Mucosa of rectum (tissue), 2 donors: ENCODE measurements around the gene ITPR1.

Experiments used
- H3K27ac ChIP-seq, 2 donors: one replicate each; pipeline ENCODE4 v1.7.0; 2013; ENCODE audit warnings: inconsistent platforms in 2 of 2, low read depth in 2 of 2, low read length in 2 of 2
- H3K27me3 ChIP-seq, 2 donors: one replicate each; pipeline ENCODE4 v1.7.0; 2013; ENCODE audit warnings: low read length in 2 of 2; ENCODE audit not compliant: control insufficient read depth in 2 of 2, insufficient read depth in 2 of 2
- H3K36me3 ChIP-seq, 2 donors: one replicate each; pipeline ENCODE4 v1.7.0; 2013; ENCODE audit warnings: low read length in 2 of 2; ENCODE audit not compliant: control insufficient read depth in 2 of 2, insufficient read depth in 2 of 2
- H3K4me1 ChIP-seq, 2 donors: one replicate each; pipeline ENCODE4 v1.7.0; 2013; ENCODE audit warnings: low read length in 2 of 2, mild to moderate bottlenecking in 1 of 2; ENCODE audit not compliant: control insufficient read depth in 2 of 2, insufficient read depth in 2 of 2
- H3K4me3 ChIP-seq, 2 donors: one replicate each; pipeline ENCODE4 v1.7.0; 2013; ENCODE audit warnings: low read length in 2 of 2
- H3K9ac ChIP-seq, 2 donors: one replicate each; pipeline ENCODE4 v1.7.0; 2013; ENCODE audit warnings: low read length in 2 of 2, low read depth in 1 of 2, mild to moderate bottlenecking in 1 of 2
- H3K9me3 ChIP-seq, 2 donors: one replicate each; pipeline ENCODE4 v1.7.0; 2013; ENCODE audit warnings: low read length in 2 of 2; ENCODE audit not compliant: control insufficient read depth in 2 of 2
- donor health status: healthy.
- donor health status: Normal muscosa, but diverticular disease.

The ITPR1 gene

DNA sequence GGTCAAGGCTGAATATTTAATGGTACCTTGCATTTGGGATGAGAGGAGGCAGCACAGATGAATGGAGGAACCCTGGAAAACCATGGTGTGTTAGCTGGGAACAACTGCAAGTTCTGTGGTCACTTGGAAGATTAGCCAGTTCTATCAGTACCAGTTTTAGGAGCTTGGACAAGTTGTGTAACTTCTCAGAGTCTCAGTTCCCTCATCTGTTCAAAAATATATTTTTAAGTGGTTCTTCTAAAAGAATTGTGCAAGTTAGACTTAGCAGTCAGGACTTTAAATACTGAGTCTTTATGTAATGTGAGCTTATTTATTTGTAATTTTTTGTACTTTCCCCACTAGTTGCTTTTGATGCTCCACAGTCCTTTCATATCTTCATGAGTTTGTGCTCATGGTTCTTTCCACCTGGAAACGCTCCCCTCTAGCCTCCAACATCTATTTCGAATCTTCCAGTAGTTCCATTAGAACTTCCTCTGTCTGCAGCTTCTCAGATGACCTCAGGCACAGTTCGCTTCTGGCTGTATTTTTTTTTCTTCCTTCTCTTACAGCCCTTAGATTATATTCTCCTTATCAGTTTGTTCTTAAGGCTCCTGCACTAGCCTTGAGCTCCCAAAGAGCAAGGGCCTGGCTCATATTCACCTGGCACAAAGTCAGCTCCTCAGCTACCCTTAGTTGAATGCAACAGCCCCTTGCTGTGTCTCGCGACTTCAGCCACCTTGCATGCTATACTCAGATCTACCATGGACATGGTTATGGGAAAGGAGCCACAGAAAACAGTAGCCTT, 27.1 kb downstream of the ITPR1 start:
- Histone ChIP-seq H3K4me1 (peaks cover 0 to 5% of the 10 kb centered on the region in 2 donors), H3K4me3 (no peak overlapping the region), H3K27ac (no peak overlapping the region), H3K27me3 (no peaks in the 10 kb centered on the region), H3K9ac (no peak overlapping the region), H3K36me3 (no peaks in the 10 kb centered on the region), H3K9me3 (no peaks in the 10 kb centered on the region)

GRCh38 chr3:4522947-4523346, 29.8 kb downstream of the ITPR1 start:
- Histone ChIP-seq H3K9ac (no peak overlapping the region), H3K27ac (no peak overlapping the region), H3K4me1 (no peaks in the 10 kb centered on the region), H3K9me3 (no peaks in the 10 kb centered on the region), H3K27me3 (no peaks in the 10 kb centered on the region), H3K4me3 (no peak overlapping the region), H3K36me3 (no peaks in the 10 kb centered on the region)

GRCh38 chr3:4523710-4524698, 30.9 kb downstream of the ITPR1 start:
- no peak overlapping the region for H3K9ac ChIP-seq
- H3K4me1 ChIP-seq: no peaks in the 10 kb centered on the region
- H3K27ac ChIP-seq: no peak overlapping the region
- no peaks in the 10 kb centered on the region for H3K9me3 ChIP-seq
- H3K27me3 ChIP-seq: no peaks in the 10 kb centered on the region
- no peak overlapping the region for H3K4me3 ChIP-seq
- H3K36me3 ChIP-seq: no peaks in the 10 kb centered on the region

GRCh38 chr3:4525560-4526223, 32.5 kb downstream of the ITPR1 start:
- no peaks in the 10 kb centered on the region for H3K27me3 ChIP-seq
- H3K4me1 ChIP-seq: no peaks in the 10 kb centered on the region
- no peaks in the 10 kb centered on the region for H3K36me3 ChIP-seq
- H3K27ac ChIP-seq: no peak overlapping the region
- H3K9ac ChIP-seq: no peak overlapping the region
- no peaks in the 10 kb centered on the region for H3K9me3 ChIP-seq
- H3K4me3 ChIP-seq: no peak overlapping the region

- Histone ChIP-seq H3K4me1 (no peaks in the 10 kb centered on the region), H3K9me3 (no peaks in the 10 kb centered on the region), H3K36me3 (no peaks in the 10 kb centered on the region), H3K4me3 (no peak overlapping the region), H3K27me3 (no peaks in the 10 kb centered on the region), H3K27ac (no peak overlapping the region), H3K9ac (no peak overlapping the region)
Measured at GRCh38 chr3:4528320-4528719, 35.2 kb downstream of the ITPR1 start.

DNA sequence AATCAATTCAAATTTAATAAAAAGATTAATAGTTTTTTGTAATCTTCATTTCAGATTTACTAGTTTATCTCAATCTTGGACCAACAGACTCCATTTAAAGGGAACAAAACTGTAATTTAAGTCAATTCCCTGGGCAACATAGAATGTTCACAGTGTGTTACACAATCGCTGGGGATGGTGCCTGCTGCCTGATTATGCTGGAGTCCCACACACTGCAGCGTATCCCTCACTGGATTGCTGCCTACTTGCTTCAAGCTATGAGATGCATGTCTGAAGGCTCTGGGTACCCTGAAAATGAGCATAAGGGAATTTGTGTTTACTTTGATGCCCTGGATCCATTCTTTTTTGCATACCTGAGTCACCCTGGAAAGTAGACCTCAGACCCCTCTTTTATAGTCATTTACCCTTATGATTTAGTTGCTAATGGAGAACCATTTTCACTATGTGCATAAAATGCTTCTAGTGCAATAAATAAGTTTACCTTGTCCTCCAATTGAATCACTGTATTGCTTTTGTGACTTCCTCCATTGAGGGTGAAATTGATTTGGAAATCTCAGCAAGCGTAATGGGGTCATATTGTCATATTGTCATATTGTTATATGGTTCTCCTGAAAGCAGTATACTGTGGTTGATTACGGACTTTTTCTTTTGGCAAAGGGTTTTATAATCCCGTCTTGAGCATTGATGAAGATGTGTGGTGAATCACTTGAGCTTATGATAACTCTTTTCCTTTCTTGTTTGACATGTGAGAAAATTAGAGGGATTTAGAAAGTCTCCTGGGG, 35.9 kb downstream of the ITPR1 start:
- peaks cover 0 to 3% of the 10 kb centered on the region in 2 donors for H3K4me1 ChIP-seq
- H3K27ac ChIP-seq: no peak overlapping the region

GRCh38 chr3:4529876-4530588, 36.9 kb downstream of the ITPR1 start:
- Histone ChIP-seq H3K27me3 (no peaks in the 10 kb centered on the region), H3K4me1 (peaks cover 0 to 5% of the 10 kb centered on the region in 2 donors), H3K9me3 (no peaks in the 10 kb centered on the region), H3K9ac (no peak overlapping the region), H3K36me3 (no peaks in the 10 kb centered on the region), H3K27ac (no peak overlapping the region), H3K4me3 (no peak overlapping the region)

More for the DNA sequence above, 35.9 kb downstream of the ITPR1 start:
- H3K4me3 ChIP-seq: no peak overlapping the region
- H3K27me3 ChIP-seq: no peaks in the 10 kb centered on the region
- H3K9ac ChIP-seq: no peak overlapping the region
- no peaks in the 10 kb centered on the region for H3K9me3 ChIP-seq
- no peaks in the 10 kb centered on the region for H3K36me3 ChIP-seq

DNA sequence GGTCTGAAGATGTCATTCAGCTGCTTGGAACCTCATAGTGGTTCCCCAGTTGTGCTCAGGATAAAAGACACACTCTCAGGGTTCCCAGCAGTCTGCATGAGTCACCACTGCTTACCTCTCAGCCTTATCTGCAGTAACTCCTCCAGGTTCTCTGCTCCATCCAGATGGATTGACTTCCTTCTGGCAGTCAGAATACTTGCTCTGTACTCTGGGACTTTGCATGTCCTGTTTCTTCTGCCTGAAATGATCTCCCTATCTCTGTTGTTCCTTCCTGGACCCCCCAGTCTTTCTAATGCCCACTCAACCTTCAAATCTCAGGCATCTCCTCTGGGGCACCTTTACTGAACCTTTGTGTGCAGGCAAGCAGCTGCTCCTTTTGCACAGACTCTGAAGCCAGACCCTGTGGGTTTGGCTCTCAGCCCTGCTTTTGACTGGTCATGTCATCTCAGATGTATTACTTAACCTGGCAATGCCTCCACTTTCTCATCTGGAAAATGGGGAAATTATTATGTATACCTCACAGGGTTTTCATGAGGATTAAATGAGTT, 38.4 kb downstream of the ITPR1 start:
- H3K9me3 ChIP-seq: no peaks in the 10 kb centered on the region
- no peaks in the 10 kb centered on the region for H3K36me3 ChIP-seq
- no peaks in the 10 kb centered on the region for H3K27me3 ChIP-seq
- peaks cover 0 to 5% of the 10 kb centered on the region in 2 donors for H3K4me1 ChIP-seq
- no peak overlapping the region for H3K9ac ChIP-seq
- no peak overlapping the region for H3K27ac ChIP-seq
- no peak overlapping the region for H3K4me3 ChIP-seq
